ENCODE data around the gene PRKN.

PRKN gene

GRCh38 chr6:162092816-162093502 lies 634.6 kb downstream of the PRKN start:
- TF ChIP-seq POLR2A (IDR thresholded peaks at IDR 0.05; ENCODE audit: low read length) (no peak), GATA1 (IDR thresholded peaks at IDR 0.05; ENCODE audit: low read depth, low read length) (no peak)
- DNase-seq, result no peak

DNA sequence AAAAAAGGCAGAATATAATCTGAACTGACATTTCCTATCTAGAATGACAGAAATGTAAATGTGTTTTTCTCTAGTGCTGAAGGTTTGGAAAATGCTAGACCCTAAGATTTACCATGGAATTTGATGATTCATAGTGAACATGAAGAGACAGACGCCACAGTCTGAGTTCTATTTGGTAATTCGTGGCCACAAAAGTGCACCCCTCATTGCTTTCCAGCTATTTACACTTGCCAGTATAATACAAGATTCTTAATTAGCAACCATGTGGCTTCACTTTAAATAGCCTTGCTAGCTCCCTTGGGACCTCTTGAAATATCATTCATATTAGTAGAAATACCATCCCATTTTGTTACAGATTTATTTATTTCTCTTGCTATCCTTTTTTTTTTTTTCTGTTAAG lies 636.8 kb downstream of the PRKN start:
- TF ChIP-seq GATA1 (IDR thresholded peaks at IDR 0.05; ENCODE audit: low read depth, low read length) (no peak), POLR2A (IDR thresholded peaks at IDR 0.05; ENCODE audit: low read length) (no peak)
- no peak for DNase-seq

DNA sequence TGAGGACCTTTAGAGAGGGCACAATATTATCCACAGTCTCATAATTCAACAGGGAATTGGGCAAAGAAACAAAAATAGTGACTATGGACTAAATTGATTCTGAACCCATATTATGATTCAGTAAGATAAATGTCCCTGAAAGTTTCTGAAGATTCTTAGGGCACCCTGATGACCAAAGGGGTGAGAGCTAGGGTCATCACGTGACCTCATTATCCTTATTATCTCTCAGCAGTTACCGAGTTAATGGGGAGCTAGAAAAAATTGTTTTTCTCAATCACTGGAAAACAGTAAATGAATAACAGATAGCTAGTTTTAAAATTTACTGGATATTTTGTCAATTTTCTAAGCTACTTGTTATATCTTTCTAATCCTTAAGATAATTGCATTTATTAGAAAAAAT lies 639.5 kb downstream of the PRKN start:
- DNase-seq, result no peak

DNA sequence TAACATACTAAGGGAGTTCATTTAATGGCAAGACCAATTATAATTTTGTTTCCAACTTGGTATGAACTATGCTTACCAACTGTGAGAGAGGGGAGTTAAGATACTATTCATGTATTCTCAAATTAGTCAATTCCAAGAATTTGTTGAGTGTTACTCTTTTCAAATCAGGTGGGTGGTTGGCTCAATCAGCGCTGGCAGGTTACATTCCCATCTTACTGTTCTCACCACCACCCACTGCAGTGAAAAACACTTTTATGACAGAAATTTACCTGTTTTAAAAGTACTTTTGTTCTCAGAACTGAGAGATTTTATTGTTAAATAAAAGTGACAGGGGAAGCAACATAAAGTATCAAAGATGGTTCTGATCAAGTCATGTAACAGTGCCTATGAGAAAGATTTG lies 642.0 kb downstream of the PRKN start:
- TF ChIP-seq GATA1 (IDR thresholded peaks at IDR 0.05; ENCODE audit: low read depth, low read length), result no peak
- TF ChIP-seq POLR2A (IDR thresholded peaks at IDR 0.05; ENCODE audit: low read length), result no peak
- DNase-seq, result no peak

More for the DNA sequence above, 639.5 kb downstream of the PRKN start:
- TF ChIP-seq POLR2A (IDR thresholded peaks at IDR 0.05; ENCODE audit: low read length) (no peak), GATA1 (IDR thresholded peaks at IDR 0.05; ENCODE audit: low read depth, low read length) (no peak)

DNA sequence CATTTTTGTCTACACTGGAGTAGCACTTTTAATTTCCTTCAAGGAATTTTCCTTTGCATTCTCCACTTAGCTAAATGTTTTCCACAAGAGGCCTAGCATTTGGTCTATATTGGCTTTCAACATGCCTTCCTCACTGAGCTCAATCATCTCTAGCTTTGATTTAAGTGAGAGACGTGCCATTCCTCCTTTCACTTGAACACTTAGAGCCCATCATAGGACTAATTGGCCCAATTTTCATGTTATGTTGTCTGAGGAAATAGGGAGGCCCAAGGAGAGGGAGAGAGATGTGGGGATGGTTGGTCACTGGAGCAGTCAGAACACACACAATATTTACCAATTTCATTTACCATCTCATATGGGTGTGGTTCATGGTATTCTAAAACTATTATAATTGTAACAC lies 645.0 kb downstream of the PRKN start:
- TF ChIP-seq GATA1 (IDR thresholded peaks at IDR 0.05; ENCODE audit: low read depth, low read length), result no peak
- no peak for DNase-seq

DNA sequence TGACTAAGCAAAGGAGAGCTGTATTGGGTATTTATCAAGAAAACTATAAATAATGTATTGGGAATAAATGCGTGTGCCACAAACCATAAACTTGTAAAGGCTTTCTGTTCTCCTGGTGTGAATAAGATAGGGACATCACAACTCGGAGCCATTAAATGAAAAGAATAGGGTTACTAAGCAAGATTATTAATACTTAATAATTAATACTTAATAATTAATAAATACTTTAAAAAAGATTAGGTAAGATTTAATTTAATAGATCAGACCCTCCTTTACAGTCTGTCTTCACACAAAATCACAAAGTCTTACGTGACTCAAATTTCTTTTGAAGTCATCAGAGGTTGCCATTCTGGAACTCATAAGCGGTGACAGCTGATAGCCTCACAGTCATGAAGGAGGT lies 648.9 kb downstream of the PRKN start:
- no peak for DNase-seq
- no peak for TF ChIP-seq POLR2A (IDR thresholded peaks at IDR 0.05; ENCODE audit: low read length)

- TF ChIP-seq GATA1 (IDR thresholded peaks at IDR 0.05; ENCODE audit: low read depth, low read length) (no peak), POLR2A (IDR thresholded peaks at IDR 0.05; ENCODE audit: low read length) (no peak)
- DNase-seq, result no peak
Observed at GRCh38 chr6:162078126-162078525, 649.4 kb downstream of the PRKN start.

DNA sequence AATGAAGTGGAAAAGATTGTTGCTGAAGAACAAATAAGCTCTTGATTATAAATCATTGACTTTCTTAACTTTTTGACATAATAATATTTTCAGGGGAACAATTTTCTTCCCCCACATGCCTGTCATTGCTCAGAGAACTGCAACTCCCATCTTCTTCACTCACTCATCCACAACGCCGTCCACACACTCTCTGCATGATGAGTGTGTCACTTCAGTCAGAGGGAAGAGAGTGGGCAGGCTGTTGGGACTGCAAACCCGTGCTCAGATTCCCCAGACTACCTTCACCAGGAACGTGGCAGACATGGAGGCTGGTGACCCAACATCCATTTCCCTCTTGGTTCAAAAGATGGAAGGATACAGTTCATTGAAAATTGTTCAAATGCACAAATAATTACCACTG lies 650.8 kb downstream of the PRKN start:
- DNase-seq, result no peak
- TF ChIP-seq POLR2A (IDR thresholded peaks at IDR 0.05; ENCODE audit: low read length) (no peak), GATA1 (IDR thresholded peaks at IDR 0.05; ENCODE audit: low read depth, low read length) (no peak)

GRCh38 chr6:162074641-162075275 lies 652.8 kb downstream of the PRKN start:
- no peak for DNase-seq
- TF ChIP-seq GATA1 (IDR thresholded peaks at IDR 0.05; ENCODE audit: low read depth, low read length), result no peak
- no peak for TF ChIP-seq POLR2A (IDR thresholded peaks at IDR 0.05; ENCODE audit: low read length)

DNA sequence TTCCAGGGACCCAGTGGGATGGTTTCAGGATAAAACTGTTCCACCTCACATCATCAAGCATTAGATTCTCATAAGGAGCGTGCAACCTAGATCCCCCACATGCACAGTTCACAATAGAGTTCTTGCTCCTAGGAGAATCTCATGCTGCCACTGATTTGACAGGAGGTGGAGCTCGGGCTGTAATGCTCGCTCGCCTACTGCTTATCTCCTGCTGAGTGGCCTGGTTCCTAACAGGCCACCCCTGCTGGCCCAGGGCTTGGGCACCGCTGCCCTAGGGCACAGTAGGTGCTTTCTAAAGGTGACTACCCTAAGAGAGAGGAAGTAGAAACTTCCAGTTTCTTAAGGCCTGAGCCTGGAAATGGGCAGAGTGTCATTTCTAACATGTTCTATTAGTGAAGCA lies 656.9 kb downstream of the PRKN start:
- DNase-seq, result no peak
- no peak for TF ChIP-seq POLR2A (IDR thresholded peaks at IDR 0.05; ENCODE audit: low read length)
- TF ChIP-seq GATA1 (IDR thresholded peaks at IDR 0.05; ENCODE audit: low read depth, low read length), result no peak

GRCh38 chr6:162069995-162070394 lies 657.6 kb downstream of the PRKN start:
- TF ChIP-seq POLR2A (IDR thresholded peaks at IDR 0.05; ENCODE audit: low read length) (no peak), GATA1 (IDR thresholded peaks at IDR 0.05; ENCODE audit: low read depth, low read length) (no peak)
- DNase-seq, result no peak

GRCh38 chr6:162068340-162068739 lies 659.2 kb downstream of the PRKN start:
- TF ChIP-seq GATA1 (IDR thresholded peaks at IDR 0.05; ENCODE audit: low read depth, low read length) (no peak), POLR2A (IDR thresholded peaks at IDR 0.05; ENCODE audit: low read length) (no peak)
- no peak for DNase-seq

- TF ChIP-seq POLR2A (IDR thresholded peaks at IDR 0.05; ENCODE audit: low read length) (no peak), GATA1 (IDR thresholded peaks at IDR 0.05; ENCODE audit: low read depth, low read length) (no peak)
- no peak for DNase-seq
Observed at GRCh38 chr6:162063666-162064065, 663.9 kb downstream of the PRKN start.

GRCh38 chr6:162058281-162058875 lies 669.2 kb downstream of the PRKN start:
- DNase-seq, result no peak
- TF ChIP-seq GATA1 (IDR thresholded peaks at IDR 0.05; ENCODE audit: low read depth, low read length), result no peak
- TF ChIP-seq POLR2A (IDR thresholded peaks at IDR 0.05; ENCODE audit: low read length), result no peak

GRCh38 chr6:162056745-162057144 lies 670.8 kb downstream of the PRKN start:
- TF ChIP-seq POLR2A (IDR thresholded peaks at IDR 0.05; ENCODE audit: low read length) (no peak), GATA1 (IDR thresholded peaks at IDR 0.05; ENCODE audit: low read depth, low read length) (no peak)
- DNase-seq, result no peak
